Measurements from ENCODE around the gene BANF1.
"Not testable (repeated sequence)": the region's sequence is repeated elsewhere in the genome, so short reads cannot be mapped to it uniquely, and the experiment has no call there.

BANF1 gene

DNA sequence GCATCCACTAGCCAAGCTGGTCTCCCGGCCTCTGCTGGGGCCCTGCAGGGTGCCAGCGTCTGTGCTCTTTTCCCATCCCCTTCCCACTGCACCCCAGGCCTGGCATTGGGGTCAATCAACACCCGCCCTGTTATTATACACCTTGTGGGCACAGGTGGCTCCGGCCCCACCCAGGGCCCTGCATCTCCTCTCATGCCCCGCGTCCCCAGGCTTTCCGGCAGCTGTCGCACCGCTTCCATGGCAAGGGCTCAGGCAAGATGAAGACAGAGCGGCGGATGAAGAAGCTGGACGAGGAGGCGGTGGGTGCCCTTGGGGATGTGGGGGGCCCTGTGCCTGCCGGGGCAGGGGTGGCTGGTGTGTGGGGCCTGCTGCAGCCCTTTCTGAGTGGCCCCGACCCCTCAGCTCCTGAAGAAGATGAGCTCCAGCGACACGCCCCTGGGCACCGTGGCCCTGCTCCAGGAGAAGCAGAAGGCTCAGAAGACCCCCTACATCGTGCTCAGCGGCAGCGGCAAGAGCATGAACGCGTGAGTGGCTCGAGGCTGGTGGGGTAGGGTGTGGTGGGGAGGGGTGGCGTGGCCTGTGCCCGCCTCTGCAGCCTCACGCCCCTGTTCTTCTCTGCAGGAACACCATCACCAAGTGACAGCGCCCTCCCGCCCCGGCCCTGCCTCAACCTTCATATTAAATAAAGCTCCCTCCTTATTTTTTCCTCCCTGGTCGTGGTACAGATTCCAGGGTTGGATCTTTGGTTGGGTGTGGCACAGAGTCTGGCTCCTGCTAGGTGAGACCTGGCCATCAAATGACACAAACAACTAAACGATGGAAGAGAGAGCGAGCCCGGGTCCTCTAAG is 23.7 kb upstream of the BANF1 start:
- no peak for DNase-seq

GRCh38 chr11:65979261-65979759 is 23.0 kb upstream of the BANF1 start:
- no peak for DNase-seq

GRCh38 chr11:65981101-65981740 is 21.1 kb upstream of the BANF1 start:
- DNase-seq: no peak

- no peak for DNase-seq
Observed at GRCh38 chr11:65981972-65982823, 20.1 kb upstream of the BANF1 start.

DNA sequence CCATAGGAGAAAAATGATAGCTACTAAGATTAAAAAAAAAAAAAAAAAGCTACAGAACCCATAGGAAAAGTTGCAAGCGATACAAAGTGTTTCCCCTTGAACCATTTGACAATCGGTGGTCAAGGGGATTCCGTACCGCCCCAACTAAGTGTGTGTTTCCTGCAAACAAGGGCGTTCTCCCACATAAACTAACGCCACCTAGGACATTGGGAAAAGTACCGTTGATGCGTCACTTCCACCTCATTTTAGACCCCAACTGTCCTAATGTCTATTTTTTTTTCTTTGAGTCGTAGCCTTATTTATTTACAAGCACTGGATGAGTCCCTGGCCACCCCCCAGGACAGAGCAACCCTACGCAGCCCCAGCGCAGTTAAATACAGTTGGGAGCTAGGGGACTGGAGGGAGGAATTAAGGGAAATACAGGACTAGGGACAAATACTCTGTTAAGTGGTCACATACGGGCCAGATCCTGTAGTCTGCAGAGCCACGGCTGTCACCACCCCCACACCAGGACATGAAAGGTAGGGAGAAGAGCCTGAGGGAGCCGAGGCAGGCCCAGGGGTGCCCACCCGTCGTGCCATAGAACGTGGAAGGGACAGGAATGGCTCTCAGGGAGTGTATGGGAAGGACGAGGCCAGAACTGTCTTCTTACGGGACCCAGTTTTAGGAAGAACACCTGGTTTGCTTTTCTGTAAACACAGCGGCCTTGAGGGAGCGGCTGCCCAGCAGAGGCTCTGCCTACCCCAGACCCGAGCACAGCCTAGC is 19.3 kb upstream of the BANF1 start:
- no peak for DNase-seq

- DNase-seq: no peak
Observed at GRCh38 chr11:65983589-65983987, 18.7 kb upstream of the BANF1 start.

- DNase-seq: no peak
Observed at GRCh38 chr11:65987336-65987735, 15.0 kb upstream of the BANF1 start.

DNA sequence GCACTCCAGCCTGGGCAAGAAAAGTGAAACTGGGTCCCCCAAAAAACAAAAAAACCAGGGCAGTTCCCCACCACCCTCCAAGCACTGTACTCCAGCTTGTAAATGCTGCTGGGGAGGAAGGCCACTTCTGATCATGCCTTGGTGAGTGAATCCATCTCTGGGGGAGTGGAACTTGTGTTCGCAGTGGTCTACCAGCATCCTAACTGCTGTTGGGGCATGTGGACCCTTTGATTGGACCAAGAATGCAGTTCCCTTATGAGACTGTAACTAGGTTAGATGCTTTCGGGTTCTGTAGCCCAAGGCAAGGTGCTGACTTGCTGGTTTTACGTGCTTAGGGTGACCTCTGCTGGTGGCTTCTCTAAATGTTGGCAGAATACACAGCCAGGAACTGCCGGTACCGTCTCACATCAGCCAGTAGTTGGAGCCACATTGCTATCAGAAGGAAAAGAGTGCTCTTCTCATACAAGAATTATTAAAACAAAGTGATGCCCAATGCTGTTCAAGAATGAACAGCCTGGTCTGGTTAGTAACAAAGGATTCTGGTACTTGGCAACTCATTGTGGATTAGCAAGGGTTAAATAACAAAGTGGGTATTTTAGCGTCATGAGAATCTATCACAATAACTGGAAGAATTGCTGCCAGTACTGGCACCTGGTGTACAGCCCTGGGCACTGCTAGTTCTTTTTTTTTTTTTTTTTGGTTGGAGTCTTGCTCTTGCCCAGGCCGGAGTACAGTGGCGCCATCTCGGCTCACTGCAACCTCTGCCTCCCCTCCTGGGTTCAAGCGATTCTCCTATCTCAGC is 13.3 kb upstream of the BANF1 start:
- DNase-seq: peak; percentile 97

DNA sequence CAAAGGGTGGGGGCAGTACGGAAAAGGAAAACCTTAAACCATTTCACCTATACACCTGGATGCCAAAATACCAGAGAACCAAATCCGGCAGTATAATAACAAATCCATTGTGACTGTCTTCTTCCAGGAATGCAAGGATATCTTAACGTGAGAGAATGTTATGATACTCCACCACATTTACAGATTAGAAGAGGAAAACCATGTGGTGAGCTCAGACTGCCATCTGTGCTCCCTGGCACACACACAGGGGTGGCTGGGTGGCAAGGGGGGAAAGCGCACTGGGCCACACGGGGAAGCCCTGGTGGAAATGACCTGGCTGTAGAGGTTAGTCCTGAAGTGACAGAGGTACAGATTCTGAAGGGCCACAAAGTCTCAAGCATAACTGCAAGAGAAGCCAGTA is 10.2 kb upstream of the BANF1 start:
- no peak for DNase-seq

- DNase-seq: no peak
Observed at GRCh38 chr11:65997286-65997685, 5.0 kb upstream of the BANF1 start.

DNA sequence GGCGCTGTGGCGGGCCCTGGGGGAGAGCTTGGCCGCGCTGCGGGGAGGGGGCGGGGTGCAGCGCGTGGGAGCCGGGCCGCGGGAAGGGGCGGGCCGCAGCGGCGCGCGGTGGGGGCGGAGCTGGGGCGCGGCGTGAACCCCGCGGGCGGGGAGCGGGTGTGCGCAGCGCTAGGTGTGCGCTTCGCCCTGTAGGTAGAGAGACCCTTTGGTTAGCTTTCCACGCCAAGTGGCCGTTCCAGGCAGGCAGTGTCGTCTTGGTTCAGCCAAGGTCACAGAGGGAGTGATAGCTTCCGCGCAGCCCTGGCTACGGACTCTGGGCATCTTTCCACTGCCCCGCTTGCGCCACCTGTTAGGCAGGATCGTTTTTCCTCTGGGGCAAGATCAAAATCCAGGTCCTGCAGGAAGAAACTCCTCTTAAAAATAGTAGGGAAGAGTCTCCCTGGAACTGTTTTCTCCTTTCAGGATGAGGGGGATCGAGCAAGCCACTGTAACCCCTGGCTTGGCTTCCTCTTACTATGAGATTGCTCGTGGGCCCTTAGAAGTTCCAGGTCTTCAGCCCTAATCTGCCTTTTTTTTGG is 434 bp downstream of the BANF1 start:
- peak; percentile 69 for DNase-seq

DNA sequence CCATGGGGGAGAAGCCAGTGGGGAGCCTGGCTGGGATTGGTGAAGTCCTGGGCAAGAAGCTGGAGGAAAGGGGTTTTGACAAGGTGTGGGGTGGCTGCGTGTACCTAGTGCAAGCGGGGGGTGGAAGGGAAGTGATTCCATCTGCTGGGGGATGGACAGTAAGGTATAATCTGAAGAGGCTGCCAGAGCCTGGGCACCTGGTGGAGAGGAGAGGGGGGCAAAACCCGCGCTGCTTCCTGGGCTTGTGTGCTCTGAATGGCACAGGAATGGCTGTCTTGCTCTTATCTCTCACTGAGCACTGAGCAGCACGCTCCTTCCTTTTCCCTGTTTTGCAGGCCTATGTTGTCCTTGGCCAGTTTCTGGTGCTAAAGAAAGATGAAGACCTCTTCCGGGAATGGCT is 988 bp downstream of the BANF1 start:
- no peak for DNase-seq

- DNase-seq: no peak
Observed at GRCh38 chr11:66004186-66004585, 1.9 kb downstream of the BANF1 start.

GRCh38 chr11:66006134-66006890 is 4.0 kb downstream of the BANF1 start:
- DNase-seq: no peak

DNA sequence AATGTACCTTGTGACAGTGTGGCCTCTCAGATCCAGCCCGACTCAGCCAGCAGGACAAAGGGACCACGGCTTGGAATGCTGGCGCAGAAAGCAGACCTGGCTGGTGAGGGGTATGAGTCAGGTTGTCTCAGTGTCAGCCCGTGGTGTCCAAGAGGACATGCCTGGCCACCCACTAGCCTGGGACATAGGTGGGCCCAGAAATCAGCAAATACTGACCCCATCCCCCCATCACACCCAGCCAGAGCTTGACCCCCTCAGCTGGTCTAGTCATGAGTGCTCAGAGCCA is 4.5 kb downstream of the BANF1 start:
- no peak for DNase-seq

GRCh38 chr11:66007201-66007634 is 4.9 kb downstream of the BANF1 start:
- DNase-seq: no peak

- no peak for DNase-seq
Observed at GRCh38 chr11:66008095-66008467, 5.8 kb downstream of the BANF1 start.

DNA sequence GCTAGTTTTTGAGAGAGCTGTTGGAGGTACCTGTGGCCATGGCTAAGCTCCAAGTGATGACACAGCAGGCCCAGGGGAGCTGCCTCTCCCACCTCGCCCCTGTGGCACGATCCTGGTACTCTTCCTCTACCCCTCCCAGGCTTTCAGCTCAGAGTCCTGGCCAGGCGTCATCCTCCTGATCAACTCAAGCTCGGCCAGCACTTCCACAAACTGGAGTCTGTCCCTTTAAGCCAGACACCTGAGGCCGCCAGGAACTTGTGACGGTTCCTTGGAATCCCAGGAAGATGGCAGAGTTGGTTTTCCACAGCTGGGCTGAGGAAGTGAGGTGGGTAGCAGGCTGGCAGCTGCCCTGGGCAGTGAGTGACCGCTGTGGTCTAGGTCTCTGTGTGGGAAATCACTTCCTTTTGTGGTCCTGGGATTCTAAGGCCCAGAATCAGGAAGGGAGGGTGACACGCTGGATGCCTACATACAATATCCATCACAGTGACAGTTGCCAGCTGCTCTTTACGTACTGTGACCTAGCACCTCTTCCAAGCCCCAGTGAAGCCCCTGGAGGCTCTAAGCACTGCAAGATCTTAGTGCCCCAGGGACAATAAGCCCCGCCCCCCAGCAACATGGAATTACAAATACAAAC is 6.3 kb downstream of the BANF1 start:
- DNase-seq: no peak

DNA sequence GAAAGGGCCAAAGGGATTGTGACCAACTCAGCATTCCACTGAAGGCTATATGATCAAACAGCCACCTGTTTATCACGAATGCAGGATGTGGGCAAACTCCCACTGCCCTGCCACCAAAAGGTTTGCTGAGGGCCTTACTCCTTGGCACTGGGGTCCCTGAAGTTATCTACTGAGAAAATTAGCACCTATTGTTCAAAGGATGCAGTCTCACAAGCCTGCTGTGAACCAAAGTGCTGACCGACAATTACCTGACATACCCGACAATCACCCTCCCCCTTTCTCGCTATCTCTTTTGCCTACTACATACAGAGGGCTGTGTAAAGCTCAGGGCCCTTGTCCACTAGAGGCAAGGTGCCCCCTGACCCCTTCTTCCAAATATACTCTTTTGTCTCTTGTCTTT is 7.7 kb downstream of the BANF1 start:
- not testable (repeated sequence) for DNase-seq

GRCh38 chr11:66011239-66011784 is 9.0 kb downstream of the BANF1 start:
- DNase-seq: no peak
